ENCODE measurements around the gene WNT9A. TPM values are rescaled to one million over a fixed set of nuclear protein-coding genes. Genes with fewer than 3 reads are reported as not detected.

The WNT9A gene
- polyA plus RNA-seq, 1 experiment = 0.91 TPM

DNA sequence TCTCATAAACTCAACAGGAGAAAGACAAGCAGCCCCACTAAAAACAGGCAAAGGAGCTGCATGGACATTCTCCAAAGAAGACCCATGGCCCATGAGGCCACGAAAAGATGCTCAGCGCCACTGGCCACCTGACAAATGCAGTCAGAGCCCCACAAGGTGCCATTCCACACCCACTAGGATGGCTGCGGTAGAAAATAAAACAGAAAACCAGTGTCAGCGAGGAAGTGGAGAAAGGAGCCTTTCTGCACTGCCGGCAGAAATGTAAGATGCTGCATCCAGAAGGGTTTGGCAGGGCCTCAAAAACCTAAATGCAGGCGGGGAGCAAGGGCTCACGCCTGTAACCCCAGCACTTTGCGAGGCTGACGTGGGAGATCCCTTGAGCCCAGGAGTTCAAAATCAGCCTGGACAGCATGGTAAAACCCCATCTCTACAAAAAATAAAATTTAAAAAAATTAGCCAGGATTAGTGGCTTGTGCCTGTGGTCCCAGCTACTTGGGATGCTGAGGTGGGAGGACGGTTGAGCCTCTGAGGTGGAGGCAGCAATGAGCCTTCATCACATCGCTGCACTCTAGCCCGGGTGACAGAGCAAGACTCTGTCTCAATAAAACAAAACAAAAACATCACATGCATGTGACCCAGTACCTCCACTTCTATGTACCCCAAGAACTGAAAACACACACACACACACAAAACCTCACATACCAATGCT, 4.2 kb downstream of the WNT9A start:
- ChIA-PET CTCF (interaction anchor here (0.6 kb wide), 1 partner anchor 156 kb away, joined by 5 read pairs; no protein-coding TSS in a partner anchor), POLR2A (no interaction called here)

DNA sequence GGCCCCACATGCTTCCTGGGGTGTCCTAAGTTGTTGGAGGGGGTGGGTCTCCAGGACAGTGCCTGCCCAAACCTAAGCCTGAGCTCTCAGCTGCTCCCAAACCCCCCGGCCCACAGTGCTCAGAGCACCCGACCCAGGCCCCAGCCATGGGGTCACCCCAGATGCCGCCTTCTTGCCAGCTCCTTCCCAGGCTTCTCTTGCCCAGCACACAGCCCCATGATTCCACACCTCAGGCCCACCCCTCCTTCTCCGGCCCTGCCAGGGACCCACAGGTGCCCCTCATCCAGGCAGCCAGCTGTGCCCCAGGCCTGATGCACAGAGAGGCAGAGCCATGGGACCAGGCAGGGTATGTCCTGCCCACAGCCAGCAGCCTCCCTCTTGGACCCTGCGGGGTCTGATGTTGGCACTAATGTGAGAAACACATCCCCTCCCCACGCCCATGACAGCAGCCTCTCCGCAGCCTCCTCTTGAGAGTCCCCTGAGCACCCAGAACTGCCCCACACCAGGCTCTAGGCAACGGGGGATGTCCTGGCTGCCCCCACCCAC, 4.9 kb downstream of the WNT9A start:
- Histone ChIP-seq H3K27ac (ENCODE audit: low read depth, low read length) (no peak overlapping the region), H3K4me3 (ENCODE audit: low read depth, low read length) (no peak overlapping the region), H3K27me3 (ENCODE audit: control insufficient read depth, insufficient read depth, low read length) (peaks cover 4% of the 10 kb centered on the region), H3K9me3 (ENCODE audit: control insufficient read depth, insufficient read depth, low read length) (peaks cover 10% of the 10 kb centered on the region; the same call in 1 of the 2 replicates)
- POLR2A ChIA-PET = no interaction called here
- CTCF ChIA-PET = interaction anchor here (0.7 kb wide), 1 partner anchor 57 kb away, joined by 3 read pairs; no protein-coding TSS in a partner anchor
- DNase-seq (ENCODE audit: low read depth, low spot score) = no peak
- TF ChIP-seq, protein P1, sequence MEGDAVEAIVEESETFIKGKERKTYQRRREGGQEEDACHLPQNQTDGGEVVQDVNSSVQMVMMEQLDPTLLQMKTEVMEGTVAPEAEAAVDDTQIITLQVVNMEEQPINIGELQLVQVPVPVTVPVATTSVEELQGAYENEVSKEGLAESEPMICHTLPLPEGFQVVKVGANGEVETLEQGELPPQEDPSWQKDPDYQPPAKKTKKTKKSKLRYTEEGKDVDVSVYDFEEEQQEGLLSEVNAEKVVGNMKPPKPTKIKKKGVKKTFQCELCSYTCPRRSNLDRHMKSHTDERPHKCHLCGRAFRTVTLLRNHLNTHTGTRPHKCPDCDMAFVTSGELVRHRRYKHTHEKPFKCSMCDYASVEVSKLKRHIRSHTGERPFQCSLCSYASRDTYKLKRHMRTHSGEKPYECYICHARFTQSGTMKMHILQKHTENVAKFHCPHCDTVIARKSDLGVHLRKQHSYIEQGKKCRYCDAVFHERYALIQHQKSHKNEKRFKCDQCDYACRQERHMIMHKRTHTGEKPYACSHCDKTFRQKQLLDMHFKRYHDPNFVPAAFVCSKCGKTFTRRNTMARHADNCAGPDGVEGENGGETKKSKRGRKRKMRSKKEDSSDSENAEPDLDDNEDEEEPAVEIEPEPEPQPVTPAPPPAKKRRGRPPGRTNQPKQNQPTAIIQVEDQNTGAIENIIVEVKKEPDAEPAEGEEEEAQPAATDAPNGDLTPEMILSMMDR (IDR thresholded peaks at IDR 0.05; ENCODE audit: low read depth, low read length) = no peak

More for the DNA sequence above, 4.2 kb downstream of the WNT9A start:
- H3K9me3 ChIP-seq (ENCODE audit: control insufficient read depth, insufficient read depth, low read length) = peaks cover 8% of the 10 kb centered on the region; the same call in 1 of the 2 replicates
- peaks cover 4% of the 10 kb centered on the region for H3K27me3 ChIP-seq (ENCODE audit: control insufficient read depth, insufficient read depth, low read length)
- no peak overlapping the region for H3K4me3 ChIP-seq (ENCODE audit: low read depth, low read length)
- DNase-seq (ENCODE audit: low read depth, low spot score) = no peak
- no peak overlapping the region for H3K27ac ChIP-seq (ENCODE audit: low read depth, low read length)
- TF ChIP-seq, protein P1 (IDR thresholded peaks at IDR 0.05; ENCODE audit: low read depth, low read length) = no peak

DNA sequence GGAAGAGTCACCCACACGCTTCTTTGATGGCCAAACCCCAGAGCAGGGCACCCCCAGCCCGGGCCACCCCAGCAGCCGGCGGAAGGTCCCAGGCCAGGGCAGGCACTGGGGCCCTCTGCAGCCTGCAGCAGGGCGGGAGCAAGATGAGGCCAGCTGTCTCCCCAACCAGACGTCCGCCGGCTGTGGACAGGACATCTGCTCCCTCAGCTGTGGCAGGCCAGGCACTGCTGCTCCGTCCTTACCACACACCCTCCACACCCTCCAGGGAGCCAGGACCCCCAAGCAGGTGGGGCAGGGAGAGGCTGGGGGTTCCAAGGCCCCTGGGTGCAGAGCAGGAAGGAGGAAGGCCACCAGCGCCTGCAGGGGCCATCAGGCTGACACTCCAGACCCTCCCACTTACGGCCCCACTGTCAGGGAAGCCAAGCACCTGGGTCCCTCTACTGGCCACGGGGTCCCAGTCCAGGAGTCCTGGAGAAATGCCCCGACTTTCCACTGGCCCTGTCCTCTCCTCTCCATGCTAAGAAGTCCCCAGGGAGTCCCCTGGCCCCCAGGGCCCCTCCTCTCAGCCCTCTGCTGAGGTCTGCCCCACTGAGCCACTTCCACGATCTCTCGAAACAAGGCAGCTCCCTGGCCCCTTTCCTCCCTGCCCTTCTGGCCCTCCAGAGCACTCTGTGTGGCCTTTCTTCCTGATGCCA, 5.6 kb downstream of the WNT9A start:
- ChIA-PET CTCF (interaction anchor here (0.7 kb wide), 1 partner anchor 57 kb away, joined by 3 read pairs; no protein-coding TSS in a partner anchor), POLR2A (no interaction called here)
- TF ChIP-seq, protein P1 (IDR thresholded peaks at IDR 0.05; ENCODE audit: low read depth, low read length) = no peak
- no peak for DNase-seq (ENCODE audit: low read depth, low spot score)
- H3K9me3 ChIP-seq (ENCODE audit: control insufficient read depth, insufficient read depth, low read length) = peaks cover 15% of the 10 kb centered on the region
- peaks cover 4% of the 10 kb centered on the region for H3K27me3 ChIP-seq (ENCODE audit: control insufficient read depth, insufficient read depth, low read length)
- no peak overlapping the region for H3K27ac ChIP-seq (ENCODE audit: low read depth, low read length)
- no peak overlapping the region for H3K4me3 ChIP-seq (ENCODE audit: low read depth, low read length)

DNA sequence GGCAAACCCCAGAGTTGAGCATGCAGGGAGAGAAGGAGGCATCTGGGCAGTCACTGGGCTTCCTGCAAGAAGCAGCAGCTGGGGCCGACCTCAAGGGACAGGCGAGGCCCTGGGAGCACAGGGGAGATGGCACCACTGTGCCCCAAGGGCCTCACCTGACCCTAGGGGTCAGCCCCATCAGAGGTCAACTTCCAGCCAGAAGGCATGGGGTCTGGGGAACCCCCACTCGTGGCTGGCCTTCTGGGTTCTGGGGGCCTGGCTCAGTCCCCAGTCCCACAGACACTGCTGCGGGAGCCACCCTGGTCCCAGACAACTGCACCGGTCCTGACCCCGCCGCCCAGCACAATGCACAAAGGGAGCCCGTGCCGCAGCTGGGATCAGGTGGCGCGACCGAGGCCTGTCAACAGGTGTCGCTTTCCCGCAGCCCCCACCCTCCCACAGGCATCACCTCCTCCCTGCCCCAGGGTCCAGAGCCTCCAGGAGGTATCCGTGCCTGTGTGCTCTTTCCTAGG, 6.2 kb downstream of the WNT9A start:
- Histone ChIP-seq H3K9me3 (ENCODE audit: control insufficient read depth, insufficient read depth, low read length) (peaks cover 21% of the 10 kb centered on the region), H3K4me3 (ENCODE audit: low read depth, low read length) (no peak overlapping the region), H3K27ac (ENCODE audit: low read depth, low read length) (no peak overlapping the region), H3K27me3 (ENCODE audit: control insufficient read depth, insufficient read depth, low read length) (peaks cover 4% of the 10 kb centered on the region)
- ChIA-PET CTCF (no interaction called here), POLR2A (no interaction called here)
- TF ChIP-seq, protein P1 (IDR thresholded peaks at IDR 0.05; ENCODE audit: low read depth, low read length) = no peak
- no peak for DNase-seq (ENCODE audit: low read depth, low spot score)

Measured in AG04450 (cell line).